ENCODE results near the gene EN2.

EN2 gene

DNA sequence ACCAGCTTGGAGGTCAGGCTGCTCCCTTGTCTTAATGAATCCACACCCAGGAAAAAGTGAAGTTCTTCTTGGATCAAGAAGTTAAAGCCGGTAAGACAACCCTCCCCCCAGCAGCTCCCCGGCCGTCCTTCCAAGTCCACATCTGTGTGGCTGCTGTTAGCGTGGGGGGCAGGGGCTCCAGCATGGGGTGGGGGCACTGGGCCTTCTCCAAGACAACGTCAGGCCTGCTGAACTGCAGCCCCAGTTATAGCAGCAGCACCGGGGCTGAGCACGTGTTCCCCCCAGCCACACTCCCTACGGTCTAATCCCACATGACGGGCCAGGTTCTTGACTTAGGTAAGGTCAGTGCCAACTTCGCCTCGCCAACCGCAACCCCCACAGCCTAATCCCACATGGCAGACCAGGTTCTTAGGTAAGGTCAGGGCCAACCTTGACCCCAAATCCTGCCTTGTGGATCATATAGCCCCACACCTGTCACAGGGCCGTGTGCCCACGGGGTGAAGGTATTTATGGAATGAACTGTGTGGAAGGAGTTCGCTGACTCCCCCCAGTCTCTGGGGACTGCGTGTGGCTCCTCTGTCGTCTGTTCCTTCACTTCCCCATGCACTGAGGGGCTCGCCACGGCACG, 30.4 kb upstream of the EN2 start:
- no peak for TF ChIP-seq ZFX (IDR thresholded peaks at IDR 0.05; ENCODE audit: borderline replicate concordance)
- TF ChIP-seq, protein P1, sequence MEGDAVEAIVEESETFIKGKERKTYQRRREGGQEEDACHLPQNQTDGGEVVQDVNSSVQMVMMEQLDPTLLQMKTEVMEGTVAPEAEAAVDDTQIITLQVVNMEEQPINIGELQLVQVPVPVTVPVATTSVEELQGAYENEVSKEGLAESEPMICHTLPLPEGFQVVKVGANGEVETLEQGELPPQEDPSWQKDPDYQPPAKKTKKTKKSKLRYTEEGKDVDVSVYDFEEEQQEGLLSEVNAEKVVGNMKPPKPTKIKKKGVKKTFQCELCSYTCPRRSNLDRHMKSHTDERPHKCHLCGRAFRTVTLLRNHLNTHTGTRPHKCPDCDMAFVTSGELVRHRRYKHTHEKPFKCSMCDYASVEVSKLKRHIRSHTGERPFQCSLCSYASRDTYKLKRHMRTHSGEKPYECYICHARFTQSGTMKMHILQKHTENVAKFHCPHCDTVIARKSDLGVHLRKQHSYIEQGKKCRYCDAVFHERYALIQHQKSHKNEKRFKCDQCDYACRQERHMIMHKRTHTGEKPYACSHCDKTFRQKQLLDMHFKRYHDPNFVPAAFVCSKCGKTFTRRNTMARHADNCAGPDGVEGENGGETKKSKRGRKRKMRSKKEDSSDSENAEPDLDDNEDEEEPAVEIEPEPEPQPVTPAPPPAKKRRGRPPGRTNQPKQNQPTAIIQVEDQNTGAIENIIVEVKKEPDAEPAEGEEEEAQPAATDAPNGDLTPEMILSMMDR (IDR thresholded peaks at IDR 0.05): no peak
- no peak overlapping the region for H3K27ac ChIP-seq

- no peak for TF ChIP-seq ZFX (IDR thresholded peaks at IDR 0.05; ENCODE audit: borderline replicate concordance)
- TF ChIP-seq, protein P1 (IDR thresholded peaks at IDR 0.05): no peak
- no peak overlapping the region for H3K27ac ChIP-seq
Measured at GRCh38 chr7:155428171-155428834, 29.6 kb upstream of the EN2 start.

DNA sequence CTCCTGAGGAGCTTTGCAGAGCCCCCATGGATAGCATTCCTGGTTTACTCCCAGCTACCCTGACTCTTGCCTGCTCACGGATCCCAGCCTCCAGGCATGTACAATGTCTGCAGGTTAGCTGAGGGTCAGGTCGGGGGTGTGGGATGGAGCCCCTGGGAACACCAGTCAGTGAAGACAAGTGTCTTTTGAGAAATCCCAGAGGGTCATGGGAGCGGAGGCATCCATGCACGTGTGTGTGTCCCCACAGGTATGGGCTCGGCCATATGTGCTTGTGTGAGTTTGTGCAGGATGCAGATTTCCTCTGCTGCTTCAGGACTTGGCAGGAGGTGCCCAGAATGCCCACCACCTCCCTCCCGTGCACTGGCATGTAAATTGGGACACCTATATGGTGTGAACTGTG, 28.3 kb upstream of the EN2 start:
- no peak for TF ChIP-seq ZFX (IDR thresholded peaks at IDR 0.05; ENCODE audit: borderline replicate concordance)
- TF ChIP-seq, protein P1 (IDR thresholded peaks at IDR 0.05): no peak
- no peak overlapping the region for H3K27ac ChIP-seq

- H3K27ac ChIP-seq: no peak overlapping the region
- TF ChIP-seq ZFX (IDR thresholded peaks at IDR 0.05; ENCODE audit: borderline replicate concordance): no peak
- TF ChIP-seq, protein P1 (IDR thresholded peaks at IDR 0.05): no peak
Measured at GRCh38 chr7:155430606-155431005, 27.3 kb upstream of the EN2 start.

DNA sequence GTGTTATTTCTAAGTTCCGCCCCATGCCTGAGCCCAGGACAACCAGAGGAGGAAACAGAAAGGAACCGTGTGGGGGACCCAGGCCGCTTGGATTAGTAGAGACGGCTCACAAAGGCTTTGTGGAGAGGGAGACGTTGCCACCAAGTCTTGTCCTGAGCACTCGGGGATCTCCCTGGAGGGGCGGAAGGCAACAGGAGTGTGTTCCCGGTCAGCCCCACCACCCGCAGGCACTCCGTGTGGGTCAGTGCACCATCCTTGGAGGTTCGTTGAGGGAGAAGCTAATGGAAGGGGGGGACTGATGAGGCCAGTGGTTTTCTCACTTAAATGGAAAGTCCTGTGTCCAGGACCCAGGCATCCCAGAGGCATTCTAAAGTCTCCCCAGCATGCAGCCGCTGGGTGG, 26.7 kb upstream of the EN2 start:
- TF ChIP-seq ZFX (IDR thresholded peaks at IDR 0.05; ENCODE audit: borderline replicate concordance): no peak
- TF ChIP-seq, protein P1 (IDR thresholded peaks at IDR 0.05): no peak
- H3K27ac ChIP-seq: no peak overlapping the region

- no peak for TF ChIP-seq ZFX (IDR thresholded peaks at IDR 0.05; ENCODE audit: borderline replicate concordance)
- TF ChIP-seq, protein P1 (IDR thresholded peaks at IDR 0.05): no peak
- H3K27ac ChIP-seq: no peak overlapping the region
Measured at GRCh38 chr7:155431711-155432110, 26.2 kb upstream of the EN2 start.

- TF ChIP-seq ZFX (IDR thresholded peaks at IDR 0.05; ENCODE audit: borderline replicate concordance): no peak
Measured at GRCh38 chr7:155435110-155435509, 22.8 kb upstream of the EN2 start.

More at GRCh38 chr7:155435110-155435509, 22.8 kb upstream of the EN2 start:
- H3K27ac ChIP-seq: no peak overlapping the region
